Activated T-helper 2 cell treated with anti-CD3 and anti-CD28 coated beads, Interferon-gamma antibody, Interleukin-2, Interleukin-4, amounts not matched to agents 10 μg/mL and 5 μg/mL and 100 μg/mL, durations not matched to agents 14 hours and 24 hours and 36 hours (primary cell): ENCODE results near the gene ANK3. TPM values are rescaled to one million over a fixed set of nuclear protein-coding genes. Genes with fewer than 3 reads are reported as not detected.
"Not testable (repeated sequence)": the region's sequence is repeated elsewhere in the genome, so short reads cannot be mapped to it uniquely, and the experiment has no call there.

Experiments
- DNase-seq: peaks from one replicate; pipeline ENCODE4 v3.0.0; 2021; ENCODE audit warnings: low spot score
- H3K27ac Mint-ChIP-seq: one replicate; pipeline ENCODE4 v1.8.0; 2021; ENCODE audit warnings: mixed read lengths
- H3K27me3 Mint-ChIP-seq: one replicate; pipeline ENCODE4 v1.8.0; 2021; ENCODE audit warnings: low read depth, mixed read lengths
- H3K36me3 Mint-ChIP-seq: one replicate; pipeline ENCODE4 v1.8.0; 2021; ENCODE audit warnings: low read depth, mixed read lengths
- H3K4me1 Mint-ChIP-seq: one replicate; pipeline ENCODE4 v1.8.0; 2021; ENCODE audit warnings: low read depth, mixed read lengths
- H3K4me3 Mint-ChIP-seq: one replicate; pipeline ENCODE4 v1.8.0; 2021; ENCODE audit warnings: low read depth, mild to moderate bottlenecking, moderate library complexity, mixed read lengths
- H3K9me3 Mint-ChIP-seq: one replicate; pipeline ENCODE4 v1.8.0; 2021; ENCODE audit warnings: mixed read lengths
- intact Hi-C: fragments of 100-400 bp; cut with micrococcal nuclease; formaldehyde crosslinking; loops from one replicate; pipeline ENCODE4 v1.15.1; 2023
- total RNA-seq: library from RNA; stranded (reverse); gene quantifications from 2 replicates; pipeline ENCODE4 v1.2.3, GENCODE V29; 2022

ANK3 gene
- total RNA-seq, 1 donor from 2014 or later, result 14.4 TPM

DNA sequence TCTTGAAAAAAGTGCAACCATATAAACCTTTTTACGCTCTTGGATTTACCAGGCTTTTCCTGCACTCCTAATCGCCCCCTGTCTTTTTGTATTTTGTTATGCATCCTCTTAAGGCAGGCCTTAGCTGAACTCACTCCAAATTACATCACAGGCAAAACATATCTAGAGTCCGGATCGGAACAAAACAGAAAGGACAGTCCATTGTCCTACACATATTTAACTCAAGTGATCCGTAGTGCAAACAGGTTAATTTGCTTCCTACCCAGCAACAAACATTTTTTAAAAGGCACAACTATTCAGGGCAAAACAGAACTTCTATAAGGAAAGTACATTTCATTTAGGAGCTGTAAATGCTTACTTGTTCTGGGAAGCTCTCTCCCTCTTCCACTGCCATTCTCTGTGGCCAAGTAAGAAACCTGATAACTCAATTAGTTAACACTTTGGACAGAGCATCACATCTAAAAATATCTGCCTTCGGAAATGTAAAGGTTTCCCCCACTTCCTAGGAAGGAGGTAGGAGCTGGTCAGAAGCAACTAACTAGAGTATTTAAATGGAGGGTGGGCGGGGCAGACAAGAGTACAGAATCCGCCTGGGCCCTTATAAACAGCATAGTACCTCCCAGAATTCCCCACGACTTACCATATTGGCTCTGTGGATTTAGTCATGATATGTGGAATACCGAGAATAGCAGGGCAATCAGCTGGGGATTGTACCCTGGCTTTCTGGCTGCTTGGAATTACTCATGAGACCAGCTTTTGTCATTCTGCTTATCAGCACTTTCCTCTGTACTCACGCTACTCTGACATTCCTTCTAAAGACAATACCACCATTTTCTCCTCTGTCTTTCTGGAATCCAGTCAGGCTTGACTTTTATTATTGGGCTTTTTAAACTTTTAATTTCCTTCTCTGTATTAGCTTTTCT lies 89.5 kb downstream of the ANK3 start:
- Mint-ChIP-seq H3K9me3 (no peaks in the 10 kb centered on the region), H3K4me3 (no peak overlapping the region), H3K27me3 (no peaks in the 10 kb centered on the region), H3K36me3 (no peaks in the 10 kb centered on the region), H3K4me1 (no peaks in the 10 kb centered on the region), H3K27ac (no peak overlapping the region)
- intact Hi-C loops, result no loop called here
- no peak for DNase-seq

DNA sequence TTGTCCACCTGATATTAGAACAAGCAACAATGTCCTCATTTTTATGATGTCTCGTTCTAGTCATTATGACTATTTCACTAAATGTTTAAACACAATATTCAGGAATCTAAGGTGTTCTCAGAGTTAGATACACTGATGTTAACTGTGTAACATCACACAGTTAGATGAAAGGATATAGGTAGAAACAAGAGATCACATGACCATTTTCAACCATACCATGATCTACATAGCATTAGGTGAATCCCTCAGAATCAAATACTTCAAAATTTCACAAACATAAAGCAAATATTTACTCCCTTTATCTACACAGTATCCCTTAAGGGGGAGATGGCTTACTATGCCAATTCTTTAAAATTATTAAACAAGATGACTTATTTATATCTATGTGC lies 90.3 kb downstream of the ANK3 start:
- Mint-ChIP-seq H3K27ac (no peak overlapping the region), H3K4me1 (no peaks in the 10 kb centered on the region), H3K4me3 (no peak overlapping the region), H3K27me3 (no peaks in the 10 kb centered on the region), H3K9me3 (no peaks in the 10 kb centered on the region), H3K36me3 (no peaks in the 10 kb centered on the region)
- intact Hi-C loops, result no loop called here
- no peak for DNase-seq

DNA sequence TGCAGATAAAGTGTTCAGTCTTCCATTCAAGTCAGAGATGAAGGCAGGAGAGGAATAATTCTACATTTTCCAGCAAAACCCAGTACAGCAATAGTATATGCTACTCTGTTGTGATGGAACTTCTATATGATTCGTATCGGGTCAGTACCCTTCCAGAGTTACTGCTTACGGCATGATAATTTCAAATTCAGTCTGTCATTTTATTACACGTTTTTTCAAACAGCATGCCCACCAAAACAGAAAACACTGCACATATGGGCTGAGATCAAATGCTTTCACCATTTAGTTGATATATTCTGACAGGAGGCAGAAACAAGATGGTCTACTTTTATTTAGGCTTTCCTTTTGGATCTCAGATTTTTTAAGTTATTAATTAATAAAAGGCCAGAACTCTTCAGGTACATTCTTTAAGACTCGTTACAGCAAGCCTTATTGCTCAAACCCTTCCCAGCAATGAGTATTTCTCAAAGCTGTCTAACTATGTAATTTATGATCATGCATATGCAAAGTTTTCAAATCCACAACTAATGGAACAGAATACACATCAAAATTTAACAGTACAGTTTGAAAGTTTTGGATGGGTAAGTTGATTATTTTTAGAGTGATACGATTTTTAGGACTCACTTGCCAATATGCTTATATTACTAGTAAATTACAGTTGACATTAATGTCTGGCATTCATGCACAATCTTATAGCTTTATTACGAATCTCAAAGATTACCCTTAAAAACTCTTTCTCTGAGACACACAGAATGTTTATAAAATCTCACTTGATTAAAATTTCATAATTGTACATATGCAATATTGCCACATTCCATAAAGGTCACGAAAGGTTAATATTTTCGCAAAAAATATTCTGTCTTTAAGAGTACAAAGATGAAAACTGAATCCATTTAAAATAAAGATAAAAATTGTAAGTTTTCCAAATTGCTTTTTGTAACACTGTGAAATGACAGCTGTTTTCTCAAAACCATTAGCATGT lies 91.0 kb downstream of the ANK3 start:
- Mint-ChIP-seq H3K9me3 (no peaks in the 10 kb centered on the region), H3K36me3 (no peaks in the 10 kb centered on the region), H3K27me3 (no peaks in the 10 kb centered on the region), H3K4me3 (no peak overlapping the region), H3K4me1 (no peaks in the 10 kb centered on the region), H3K27ac (no peak overlapping the region)
- no peak for DNase-seq
- intact Hi-C loops, result no loop called here

DNA sequence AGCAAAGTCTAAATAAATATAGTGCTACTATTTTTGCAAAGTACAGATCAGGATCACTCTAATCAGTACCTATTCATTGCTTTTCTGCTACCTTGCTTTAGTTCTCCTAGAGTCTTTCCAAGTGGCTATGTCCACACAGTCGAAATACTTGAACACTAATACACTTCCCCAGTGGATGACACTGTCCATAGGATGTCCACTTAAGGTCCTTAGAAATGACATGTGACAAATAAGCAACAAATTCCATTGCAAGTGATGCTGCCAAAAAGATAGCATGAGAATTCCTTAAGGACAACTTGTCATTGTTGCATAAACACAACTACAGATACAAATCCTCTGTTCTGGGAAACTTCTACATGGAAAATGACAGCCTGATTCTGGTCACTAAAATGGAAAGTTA lies 93.6 kb downstream of the ANK3 start:
- Mint-ChIP-seq H3K27ac (no peak overlapping the region), H3K27me3 (no peaks in the 10 kb centered on the region), H3K36me3 (no peaks in the 10 kb centered on the region), H3K4me1 (no peaks in the 10 kb centered on the region), H3K9me3 (no peaks in the 10 kb centered on the region), H3K4me3 (no peak overlapping the region)
- no peak for DNase-seq
- intact Hi-C loops, result no loop called here

DNA sequence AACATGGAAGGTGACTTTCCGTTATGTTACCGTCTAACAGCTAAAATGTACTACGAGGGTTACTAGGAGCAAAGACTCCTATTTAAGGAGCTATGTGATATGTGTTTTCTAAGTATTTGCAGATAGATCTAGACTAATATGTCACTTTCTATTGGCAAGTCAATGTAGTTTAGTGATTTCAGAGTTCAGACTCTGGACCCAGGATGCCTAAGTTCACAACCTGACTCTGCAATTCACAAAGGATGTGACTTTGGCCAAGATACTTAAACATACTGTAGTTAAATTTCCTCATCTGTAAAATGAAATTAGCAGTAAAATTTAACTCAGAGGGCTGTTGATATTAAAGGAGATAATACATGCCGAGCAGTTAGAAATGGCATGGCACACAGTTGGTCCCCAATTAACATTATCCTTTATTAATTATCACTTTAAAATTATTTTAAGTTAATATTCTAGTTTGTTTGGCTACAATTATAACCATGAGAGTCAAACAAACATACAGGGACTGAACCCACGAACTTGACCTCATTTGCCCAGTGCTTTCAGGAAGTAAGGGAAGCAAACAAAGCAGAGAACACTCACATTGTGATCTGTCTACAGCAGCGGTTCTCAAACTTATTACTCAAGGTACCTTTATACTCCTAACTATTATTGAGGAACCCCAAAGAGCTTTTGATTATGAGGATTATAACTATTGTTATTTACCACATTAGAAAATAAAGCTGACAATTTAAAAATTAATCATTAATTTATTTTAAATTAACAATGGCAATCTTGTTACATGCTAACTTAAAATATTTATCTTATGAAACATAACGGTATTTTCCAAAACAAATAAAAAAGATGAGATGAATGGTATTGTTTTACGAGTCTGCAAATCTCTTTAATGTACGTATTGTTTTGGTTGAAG lies 94.4 kb downstream of the ANK3 start:
- no peaks in the 10 kb centered on the region for H3K36me3 Mint-ChIP-seq
- no peaks in the 10 kb centered on the region for H3K9me3 Mint-ChIP-seq
- H3K4me1 Mint-ChIP-seq, result no peaks in the 10 kb centered on the region
- intact Hi-C loops, result no loop called here
- H3K4me3 Mint-ChIP-seq, result no peak overlapping the region
- no peak overlapping the region for H3K27ac Mint-ChIP-seq
- H3K27me3 Mint-ChIP-seq, result no peaks in the 10 kb centered on the region
- DNase-seq, result no peak

DNA sequence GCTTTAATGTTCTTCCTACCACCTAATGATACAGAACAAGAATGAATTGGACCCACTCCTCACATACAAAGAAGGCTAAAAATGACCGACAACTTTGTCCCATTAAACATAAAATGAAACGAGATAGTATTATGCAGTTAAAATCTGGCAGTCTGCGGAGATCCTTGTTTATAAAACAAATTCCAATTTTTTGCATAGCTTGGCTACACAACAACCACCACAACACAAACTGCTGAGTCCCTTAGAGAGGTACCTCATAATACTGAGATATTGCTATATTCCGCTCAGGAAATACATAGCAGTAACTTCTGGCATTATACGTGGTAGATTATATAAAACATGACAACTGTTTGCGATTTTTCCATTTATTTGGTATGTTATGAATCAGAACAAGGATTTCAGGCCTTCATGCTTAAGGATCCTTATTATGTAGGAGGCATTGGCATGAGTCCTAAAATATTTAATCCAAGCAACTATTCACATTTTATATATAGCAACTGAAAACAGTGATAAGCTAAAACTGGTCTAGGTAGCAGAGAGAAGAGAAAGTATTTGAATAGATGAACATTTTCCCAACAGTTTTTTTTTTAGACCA lies 96.0 kb downstream of the ANK3 start:
- intact Hi-C loops, result no loop called here
- no peaks in the 10 kb centered on the region for H3K4me1 Mint-ChIP-seq

DNA sequence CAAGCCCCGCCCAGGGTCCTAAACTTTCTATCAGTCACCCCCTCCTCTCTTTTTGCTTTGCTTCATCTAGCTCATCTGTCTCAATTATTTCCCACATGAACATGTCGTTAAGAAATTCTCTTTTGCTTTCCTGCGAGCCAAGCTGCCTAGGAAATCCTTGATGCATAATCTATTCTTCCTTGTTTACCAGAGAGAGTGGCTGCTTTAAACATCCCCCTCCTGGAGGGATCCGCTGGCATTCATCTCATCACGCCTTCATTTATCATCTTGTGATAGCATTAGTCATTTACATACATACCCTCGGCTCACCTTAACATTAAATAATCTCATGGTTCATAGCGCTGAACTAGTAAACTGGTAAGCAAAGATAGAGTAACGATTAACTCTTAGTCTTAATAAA lies 96.7 kb downstream of the ANK3 start:
- DNase-seq, result no peak
- Mint-ChIP-seq H3K9me3 (no peaks in the 10 kb centered on the region), H3K36me3 (no peaks in the 10 kb centered on the region), H3K27ac (no peak overlapping the region), H3K4me3 (no peak overlapping the region), H3K4me1 (no peaks in the 10 kb centered on the region), H3K27me3 (no peaks in the 10 kb centered on the region)
- intact Hi-C loops, result no loop called here

More for the DNA sequence above, 96.0 kb downstream of the ANK3 start:
- no peak for DNase-seq
- Mint-ChIP-seq H3K27me3 (no peaks in the 10 kb centered on the region), H3K36me3 (no peaks in the 10 kb centered on the region), H3K4me3 (no peak overlapping the region), H3K9me3 (no peaks in the 10 kb centered on the region), H3K27ac (no peak overlapping the region)

DNA sequence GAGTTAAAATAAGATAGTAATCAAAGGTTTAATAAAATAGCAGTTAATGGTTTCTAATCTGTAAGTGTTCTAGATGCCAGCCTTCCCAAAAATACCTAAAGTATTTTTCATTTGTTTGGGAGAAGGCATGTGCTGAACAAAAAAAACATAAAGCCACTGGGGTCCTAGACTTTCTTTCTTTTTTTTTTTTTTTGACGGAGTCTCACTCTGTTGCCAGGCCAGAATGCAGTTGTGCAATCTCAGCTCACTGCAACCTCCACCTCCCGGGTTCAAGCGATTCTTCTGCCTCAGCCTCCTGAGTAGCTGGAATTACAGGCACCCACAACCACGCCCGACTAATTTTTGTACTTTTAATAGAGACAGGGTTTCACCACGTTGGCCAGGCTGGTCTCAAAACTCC lies 97.1 kb downstream of the ANK3 start:
- H3K4me3 Mint-ChIP-seq, H3K27me3 Mint-ChIP-seq, H3K9me3 Mint-ChIP-seq, intact Hi-C loops, H3K4me1 Mint-ChIP-seq, H3K36me3 Mint-ChIP-seq, DNase-seq, H3K27ac Mint-ChIP-seq: not testable (repeated sequence)

DNA sequence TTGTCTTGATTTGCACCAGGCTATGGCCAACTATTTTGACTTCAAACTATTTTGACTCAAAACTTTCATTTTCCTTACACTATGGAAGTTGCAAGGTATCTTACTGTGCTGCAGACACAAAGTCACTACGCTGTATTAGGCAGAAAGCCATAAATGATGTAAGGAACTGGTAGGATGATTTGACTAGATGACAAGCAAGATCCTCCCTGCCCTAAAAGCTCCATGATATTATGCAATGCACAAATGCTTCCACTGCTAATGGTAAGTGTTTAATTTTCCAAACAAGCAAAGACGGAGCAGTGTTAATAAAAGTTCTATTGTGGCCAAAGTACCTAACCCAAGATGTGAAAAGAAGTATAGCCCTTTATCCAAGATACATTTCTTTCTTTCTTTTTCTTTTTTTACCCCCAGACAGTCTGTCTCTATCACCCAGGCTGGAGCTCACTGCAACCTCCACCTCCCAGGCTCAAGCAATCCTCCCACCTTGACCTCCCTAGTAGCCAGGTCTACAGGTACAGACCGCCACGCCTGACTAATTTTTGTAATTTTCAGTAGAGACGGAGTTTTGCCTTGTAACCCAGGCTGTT lies 98.2 kb downstream of the ANK3 start:
- Mint-ChIP-seq H3K36me3 (no peaks in the 10 kb centered on the region), H3K9me3 (no peaks in the 10 kb centered on the region), H3K4me3 (no peak overlapping the region), H3K27ac (no peak overlapping the region), H3K4me1 (no peaks in the 10 kb centered on the region), H3K27me3 (no peaks in the 10 kb centered on the region)
- intact Hi-C loops, result no loop called here
- no peak for DNase-seq

DNA sequence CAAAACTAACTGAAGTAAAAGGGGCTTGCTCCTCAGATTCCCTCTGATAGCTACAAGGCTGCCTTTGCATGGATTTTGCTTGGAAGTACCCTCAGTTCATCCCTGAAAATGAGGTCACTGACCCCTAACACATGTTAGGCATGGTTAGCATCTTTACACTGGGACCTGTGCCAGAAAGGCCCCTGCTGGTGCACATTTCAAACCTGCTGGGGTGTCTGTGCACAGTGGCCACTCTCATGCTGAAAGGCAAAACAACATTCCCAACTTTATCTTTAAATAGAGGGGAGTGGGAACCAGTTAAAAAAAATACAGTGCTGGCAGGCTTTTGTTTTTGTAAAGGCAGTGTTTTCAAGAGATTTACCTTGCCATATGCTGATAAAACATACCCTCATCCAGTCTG lies 99.1 kb downstream of the ANK3 start:
- intact Hi-C loops, result no loop called here
- Mint-ChIP-seq H3K4me1 (no peaks in the 10 kb centered on the region), H3K4me3 (no peak overlapping the region), H3K27ac (no peak overlapping the region), H3K36me3 (no peaks in the 10 kb centered on the region), H3K27me3 (no peaks in the 10 kb centered on the region), H3K9me3 (no peaks in the 10 kb centered on the region)
- DNase-seq, result no peak

DNA sequence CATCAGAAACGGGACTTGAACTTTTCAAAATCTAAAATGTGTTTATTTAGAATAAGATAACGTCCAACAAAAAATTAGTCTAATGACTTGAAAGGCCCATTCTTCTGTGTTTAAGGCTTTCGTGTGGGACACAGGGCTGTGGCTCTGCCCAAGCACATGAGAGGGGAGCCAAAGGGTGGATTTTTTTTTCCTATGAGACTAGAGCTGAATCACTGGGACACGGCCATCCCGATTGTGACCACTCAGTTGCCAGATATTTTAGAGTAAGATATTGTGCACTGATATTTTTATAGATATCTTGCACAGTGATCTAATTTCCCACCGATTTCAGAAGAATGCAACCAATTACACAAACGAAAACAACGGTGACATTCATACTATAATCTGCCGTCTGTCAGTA lies 99.9 kb downstream of the ANK3 start:
- no peak overlapping the region for H3K4me3 Mint-ChIP-seq
- intact Hi-C loops, result no loop called here
- H3K4me1 Mint-ChIP-seq, result no peaks in the 10 kb centered on the region

DNA sequence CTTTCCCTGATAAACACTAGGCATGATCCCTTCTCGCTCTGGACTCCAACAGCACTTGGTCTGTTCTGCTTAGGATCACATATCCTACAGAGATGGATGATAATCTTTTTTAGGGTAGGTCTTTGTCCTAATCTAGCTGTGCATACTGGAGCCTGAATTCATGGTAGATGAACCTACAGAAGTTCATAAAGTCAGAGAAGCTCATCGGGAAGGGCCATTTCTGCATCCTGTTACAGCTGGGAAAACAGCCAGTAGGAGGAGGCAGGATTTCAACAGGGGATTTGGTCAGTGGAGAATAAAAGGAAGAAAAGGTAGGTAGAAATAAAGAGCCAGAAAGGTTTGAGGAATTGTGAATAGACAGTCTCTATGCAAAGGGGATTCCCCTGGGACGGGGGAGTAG lies 101.4 kb downstream of the ANK3 start:
- Mint-ChIP-seq H3K27me3 (no peaks in the 10 kb centered on the region), H3K4me1 (no peaks in the 10 kb centered on the region), H3K27ac (no peak overlapping the region), H3K4me3 (no peak overlapping the region), H3K9me3 (no peaks in the 10 kb centered on the region), H3K36me3 (no peaks in the 10 kb centered on the region)
- intact Hi-C loops, result no loop called here
- no peak for DNase-seq

More for the DNA sequence above, 99.9 kb downstream of the ANK3 start:
- Mint-ChIP-seq H3K27ac (no peak overlapping the region), H3K9me3 (no peaks in the 10 kb centered on the region), H3K36me3 (no peaks in the 10 kb centered on the region), H3K27me3 (no peaks in the 10 kb centered on the region)
- DNase-seq, result no peak
